BE2C (cell line): ENCODE data around the gene AKR1B1.
A peak's percentile ranks its signal among the peaks of the same experiment; 100 is the strongest.

ENCODE experiments used
- DNase-seq: peaks from one replicate; pipeline ENCODE4 v3.0.0-alpha.2; 2020
- H3K27me3 ChIP-seq: fragments of 250-450 bp; sonication (Bioruptor Pico); 2 replicates; pipeline ENCODE4 v1.5.1; 2020; ENCODE audit warnings: mild to moderate bottlenecking
- H3K36me3 ChIP-seq: fragments of 250-450 bp; sonication (Bioruptor Pico); 2 replicates; pipeline ENCODE4 v1.5.1; 2020; ENCODE audit warnings: mild to moderate bottlenecking
- H3K4me1 ChIP-seq: fragments of 250-450 bp; sonication (Bioruptor Pico); 2 replicates; pipeline ENCODE4 v1.5.1; 2020
- H3K4me3 ChIP-seq: 2 replicates; pipeline ENCODE4 v1.5.1; 2011; ENCODE audit warnings: low read depth, low read length
- H3K9me3 ChIP-seq: fragments of 250-450 bp; sonication (Bioruptor Pico); 2 replicates; pipeline ENCODE4 v1.5.1; 2020
- CTCF ChIP-seq: IDR thresholded peaks from 2 replicates; pipeline ENCODE4 v1.5.1; 2012; ENCODE audit warnings: mild to moderate bottlenecking, low read depth, low read length

Gene AKR1B1

DNA sequence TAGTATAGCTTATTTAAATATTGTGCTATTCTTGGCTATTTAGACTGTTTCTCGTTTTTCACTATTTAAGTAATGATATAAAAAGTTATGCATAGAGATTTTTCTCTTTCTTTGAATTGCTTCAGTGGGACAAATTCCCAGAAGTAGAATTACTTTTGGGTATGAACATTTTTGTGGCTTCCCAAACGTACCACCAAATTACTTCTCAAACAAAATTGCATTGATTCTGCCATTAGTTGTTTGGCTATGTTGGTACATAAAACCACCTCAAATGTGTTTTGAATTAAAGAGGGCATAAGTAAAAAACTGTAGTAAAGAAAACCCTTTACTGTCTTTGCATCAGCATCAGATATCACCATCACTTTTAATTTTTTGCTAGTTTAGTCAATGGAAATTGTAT, 31.0 kb downstream of the AKR1B1 start:
- DNase-seq: no peak
- Histone ChIP-seq H3K4me3 (no peak overlapping the region), H3K36me3 (no peaks in the 10 kb centered on the region), H3K27me3 (no peaks in the 10 kb centered on the region), H3K9me3 (no peaks in the 10 kb centered on the region), H3K4me1 (no peaks in the 10 kb centered on the region)
- no peak for TF ChIP-seq CTCF

- Histone ChIP-seq H3K27me3 (no peaks in the 10 kb centered on the region), H3K4me3 (no peak overlapping the region), H3K4me1 (no peaks in the 10 kb centered on the region), H3K9me3 (no peaks in the 10 kb centered on the region), H3K36me3 (no peaks in the 10 kb centered on the region)
- no peak for TF ChIP-seq CTCF
- DNase-seq: no peak
These were observed 33.1 kb downstream of the AKR1B1 start for GRCh38 chr7:134425777-134426176.

- no peak for TF ChIP-seq CTCF
- no peak for DNase-seq
- no peaks in the 10 kb centered on the region for H3K36me3 ChIP-seq
- H3K4me1 ChIP-seq: peaks cover 7% of the 10 kb centered on the region
- no peaks in the 10 kb centered on the region for H3K9me3 ChIP-seq
- no peak overlapping the region for H3K4me3 ChIP-seq
- no peaks in the 10 kb centered on the region for H3K27me3 ChIP-seq
These were observed 36.3 kb downstream of the AKR1B1 start for GRCh38 chr7:134422638-134423037.

- H3K4me3 ChIP-seq: no peak overlapping the region
- DNase-seq: no peak
- H3K9me3 ChIP-seq: no peaks in the 10 kb centered on the region
- H3K27me3 ChIP-seq: no peaks in the 10 kb centered on the region
- H3K36me3 ChIP-seq: no peaks in the 10 kb centered on the region
- no peak for TF ChIP-seq CTCF
- peaks cover 7% of the 10 kb centered on the region for H3K4me1 ChIP-seq
These were observed 36.9 kb downstream of the AKR1B1 start for GRCh38 chr7:134422008-134422407.

DNA sequence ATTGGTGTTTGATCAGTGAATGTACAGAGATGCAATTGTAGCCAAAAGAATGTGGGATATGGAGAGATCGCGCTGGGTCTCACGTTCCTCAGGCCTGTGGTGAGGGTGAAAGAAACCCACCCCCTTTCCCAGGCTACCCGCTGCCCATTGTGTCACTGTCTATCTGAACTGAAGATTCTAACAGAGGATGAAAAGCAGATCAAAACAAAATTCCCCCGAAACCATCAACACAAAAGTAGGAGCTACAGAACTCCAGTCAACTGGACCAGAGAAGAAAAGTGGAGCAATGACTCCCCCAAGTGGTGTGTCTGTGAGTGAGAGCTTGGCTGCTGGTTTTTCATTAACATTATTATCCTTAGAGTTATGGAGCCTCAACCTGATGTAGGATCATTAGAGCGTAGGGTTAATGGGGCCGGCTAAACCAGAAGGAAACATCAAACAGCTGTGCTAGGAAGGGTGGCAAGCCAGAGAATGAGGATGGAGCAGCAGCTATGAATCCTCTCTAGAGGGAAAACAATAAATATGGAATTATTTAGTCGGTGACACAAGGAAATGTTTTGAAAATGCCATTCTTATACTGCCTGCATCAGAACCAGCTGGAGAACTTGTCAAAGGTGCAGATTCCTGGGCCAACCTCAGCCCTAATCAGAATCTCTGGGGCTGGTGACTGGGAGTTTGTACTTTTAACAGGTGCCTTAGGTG, 38.3 kb downstream of the AKR1B1 start:
- Histone ChIP-seq H3K4me1 (peaks cover 7% of the 10 kb centered on the region), H3K4me3 (no peak overlapping the region), H3K9me3 (no peaks in the 10 kb centered on the region), H3K27me3 (no peaks in the 10 kb centered on the region), H3K36me3 (no peaks in the 10 kb centered on the region)
- DNase-seq: peak; percentile 64
- TF ChIP-seq CTCF: peak; percentile 82

DNA sequence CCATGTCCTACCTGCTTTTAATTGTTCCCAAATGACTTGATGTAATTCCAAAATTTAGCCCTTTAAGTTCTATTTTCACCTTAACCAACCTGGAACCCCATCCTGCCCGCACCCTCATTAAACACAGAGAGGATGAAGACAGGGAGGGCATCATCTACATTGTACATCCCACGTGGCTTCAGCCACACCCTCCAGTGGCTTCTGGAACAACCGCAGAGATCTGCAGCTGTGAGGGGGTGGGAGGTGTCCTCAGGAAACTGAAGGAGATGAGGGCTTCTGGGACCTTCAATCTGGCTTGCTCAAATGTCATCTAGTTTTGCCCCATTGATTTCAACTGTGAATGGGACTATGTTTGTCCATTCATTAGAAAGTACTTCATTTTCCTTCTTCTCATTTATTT, 39.0 kb downstream of the AKR1B1 start:
- no peak for DNase-seq
- no peak for TF ChIP-seq CTCF
- Histone ChIP-seq H3K36me3 (no peaks in the 10 kb centered on the region), H3K9me3 (no peaks in the 10 kb centered on the region), H3K4me1 (peaks cover 7% of the 10 kb centered on the region), H3K4me3 (no peak overlapping the region), H3K27me3 (no peaks in the 10 kb centered on the region)
